HepG2 (cell line): ENCODE measurements around the gene CCDC59. TPM values are rescaled to one million over a fixed set of nuclear protein-coding genes. Genes with fewer than 3 reads are reported as not detected.

Source experiments
- BORCS8-MEF2B ChIP-seq: sonication (generic); formaldehyde crosslinking; IDR thresholded peaks from 2 replicates; pipeline ENCODE4 v1.8.0; 2022; ENCODE audit warnings: mild to moderate bottlenecking, missing genetic modification reagents
- CREB1 ChIP-seq, 2 experiments: fragments of 450-650 bp in 1 of 2; IDR thresholded peaks; 2 replicates each; pipeline ENCODE4 v1.6.1; 2016 to 2017; ENCODE audit warnings: control low read depth in 1 of 2, mild to moderate bottlenecking in 1 of 2, missing compliant biosample characterization in 1 of 2, missing genetic modification characterization in 1 of 2
- ESRRA ChIP-seq: sonication (generic); formaldehyde crosslinking; IDR thresholded peaks from 2 replicates; pipeline ENCODE4 v1.5.1; 2020; ENCODE audit warnings: mild to moderate bottlenecking, low read depth, missing genetic modification reagents
- KDM1A ChIP-seq: IDR thresholded peaks from 2 replicates; pipeline ENCODE4 v1.6.1; 2016; ENCODE audit warnings: missing compliant biosample characterization
- KLF16 ChIP-seq, 2 experiments: sonication (generic) in 1 of 2; formaldehyde crosslinking in 1 of 2; IDR thresholded peaks; 2 replicates each; pipeline versions ENCODE4 v1.6.1 to v1.8.0; 2016 to 2023; ENCODE audit warnings: missing genetic modification reagents in 2 of 2, missing compliant biosample characterization in 1 of 2
- KMT2B ChIP-seq: IDR thresholded peaks from 2 replicates; pipeline ENCODE4 v1.6.1; 2016; ENCODE audit warnings: missing genetic modification reagents, missing compliant biosample characterization
- NFKB2 ChIP-seq: sonication (generic); formaldehyde crosslinking; IDR thresholded peaks from 2 replicates; pipeline ENCODE4 v1.4.0; 2020; ENCODE audit warnings: missing genetic modification reagents, borderline replicate concordance
- NKX3-1 ChIP-seq: sonication (generic); formaldehyde crosslinking; IDR thresholded peaks from 2 replicates; pipeline ENCODE4 v1.5.0; 2020; ENCODE audit warnings: missing genetic modification reagents
- PHB2 ChIP-seq: fragments of 450-650 bp; IDR thresholded peaks from 2 replicates; pipeline ENCODE4 v1.6.1; 2018; ENCODE audit not compliant: partially characterized antibody
- RARA ChIP-seq: IDR thresholded peaks from 2 replicates; pipeline ENCODE4 v1.6.1; 2016; ENCODE audit warnings: missing genetic modification reagents, missing compliant biosample characterization
- SP140L ChIP-seq: sonication (generic); formaldehyde crosslinking; IDR thresholded peaks from 2 replicates; pipeline ENCODE4 v1.4.0; 2020; ENCODE audit warnings: missing genetic modification reagents, borderline replicate concordance
- SRSF1 ChIP-seq: fragments of 200-400 bp; formaldehyde crosslinking; optimal IDR thresholded peaks from 2 replicates; pipeline ENCODE3; 2017; ENCODE audit warnings: mild to moderate bottlenecking, low read depth, low read length, moderate library complexity
- TBL1XR1 ChIP-seq: fragments of 150-350 bp; IDR thresholded peaks from 2 replicates; pipeline ENCODE4 v1.6.1; 2014; ENCODE audit warnings: borderline replicate concordance, low read length; ENCODE audit not compliant: partially characterized antibody
- THAP11 ChIP-seq: IDR thresholded peaks from 2 replicates; pipeline ENCODE4 v1.6.1; 2016; ENCODE audit warnings: missing biosample characterization, missing genetic modification reagents
- ZBTB3 ChIP-seq: sonication (generic); formaldehyde crosslinking; IDR thresholded peaks from 2 replicates; pipeline ENCODE4 v1.4.0; 2020; ENCODE audit warnings: low read depth, mild to moderate bottlenecking, moderate library complexity, missing genetic modification reagents, borderline replicate concordance
- ZNF17 ChIP-seq: sonication (generic); formaldehyde crosslinking; IDR thresholded peaks from 2 replicates; pipeline ENCODE4 v1.5.0; 2020; ENCODE audit warnings: mild to moderate bottlenecking, missing genetic modification reagents
- ZNF292 ChIP-seq: sonication (generic); formaldehyde crosslinking; IDR thresholded peaks from 2 replicates; pipeline ENCODE4 v1.8.1; 2022; ENCODE audit warnings: mild to moderate bottlenecking, low read depth, missing genetic modification reagents, borderline replicate concordance
- ZNF331 ChIP-seq: sonication (generic); formaldehyde crosslinking; IDR thresholded peaks from 2 replicates; pipeline ENCODE4 v1.4.0; 2020; ENCODE audit warnings: missing genetic modification reagents
- ZNF644 ChIP-seq: IDR thresholded peaks from 2 replicates; pipeline ENCODE4 v1.6.1; 2016; ENCODE audit warnings: low read depth
- polyA plus RNA-seq, 8 experiments: library from polyadenylated mRNA; depleted of rRNA in 3 of 8; stranded (reverse) in 7 of 8; unstranded in 1 of 8; fragments of >200 nt; fragmentation: Illumina TruSeq in 4 of 8; extraction: Trizol in 4 of 8; gene quantifications; 2 replicates each; pipeline versions ENCODE4 v1.2.1 to v1.2.3, GENCODE V29; 2011 to 2016; ENCODE audit warnings: low read depth in 4 of 8, missing spikeins in 1 of 8, mixed read lengths in 1 of 8; ENCODE audit not compliant: insufficient read depth in 1 of 8
- total RNA-seq, 5 experiments: library from RNA; depleted of rRNA; stranded (reverse); fragments of >200 nt; fragmentation: Illumina TruSeq; extraction: Trizol; gene quantifications; 2 replicates each; pipeline ENCODE4 v1.2.3, GENCODE V29; 2016; ENCODE audit warnings: low read depth in 1 of 5
- TF ChIP-seq, protein P1 (sequence below): sonication (generic); formaldehyde crosslinking; IDR thresholded peaks from one replicate; pipeline ENCODE4 v1.5.1; 2020; ENCODE audit warnings: mild to moderate bottlenecking, missing genetic modification reagents; ENCODE audit errors: not compliant biosample characterization
- TF ChIP-seq, protein P2 (sequence below): sonication (generic); formaldehyde crosslinking; IDR thresholded peaks from 2 replicates; pipeline ENCODE4 v1.9.0; 2021; ENCODE audit warnings: missing genetic modification reagents, borderline replicate concordance

Gene CCDC59
- total and polyA plus RNA-seq, 2 of the 13 experiments (the other 11 are each of a cell fraction or from before 2014, with no cell fraction given) = 16.1 to 81.3 TPM

DNA sequence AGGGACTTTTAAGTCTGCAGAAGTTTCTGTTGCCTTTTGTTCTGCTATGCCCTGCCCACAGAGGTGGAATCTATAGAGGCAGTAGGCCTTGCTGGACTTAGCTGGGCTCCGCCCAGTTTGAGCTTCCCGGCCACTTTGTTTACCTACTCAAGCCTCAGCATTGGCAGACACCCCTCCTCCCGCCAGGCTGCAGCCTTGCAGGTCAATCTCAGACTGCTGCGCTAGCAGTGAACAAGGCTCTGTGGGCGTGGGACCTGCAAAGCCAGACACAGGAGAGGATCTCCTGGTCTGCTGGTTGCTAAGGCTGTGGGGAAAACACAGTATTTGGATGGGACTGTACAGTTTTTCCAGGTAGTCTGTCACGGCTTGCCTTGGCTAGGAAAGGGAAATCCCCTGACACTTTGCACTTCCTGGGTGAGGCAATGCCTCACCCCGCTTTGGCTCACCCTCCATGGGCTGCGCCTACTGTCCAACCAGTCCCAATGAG lies 43.7 kb downstream of the CCDC59 start (continued):
- TF ChIP-seq, protein P1, sequence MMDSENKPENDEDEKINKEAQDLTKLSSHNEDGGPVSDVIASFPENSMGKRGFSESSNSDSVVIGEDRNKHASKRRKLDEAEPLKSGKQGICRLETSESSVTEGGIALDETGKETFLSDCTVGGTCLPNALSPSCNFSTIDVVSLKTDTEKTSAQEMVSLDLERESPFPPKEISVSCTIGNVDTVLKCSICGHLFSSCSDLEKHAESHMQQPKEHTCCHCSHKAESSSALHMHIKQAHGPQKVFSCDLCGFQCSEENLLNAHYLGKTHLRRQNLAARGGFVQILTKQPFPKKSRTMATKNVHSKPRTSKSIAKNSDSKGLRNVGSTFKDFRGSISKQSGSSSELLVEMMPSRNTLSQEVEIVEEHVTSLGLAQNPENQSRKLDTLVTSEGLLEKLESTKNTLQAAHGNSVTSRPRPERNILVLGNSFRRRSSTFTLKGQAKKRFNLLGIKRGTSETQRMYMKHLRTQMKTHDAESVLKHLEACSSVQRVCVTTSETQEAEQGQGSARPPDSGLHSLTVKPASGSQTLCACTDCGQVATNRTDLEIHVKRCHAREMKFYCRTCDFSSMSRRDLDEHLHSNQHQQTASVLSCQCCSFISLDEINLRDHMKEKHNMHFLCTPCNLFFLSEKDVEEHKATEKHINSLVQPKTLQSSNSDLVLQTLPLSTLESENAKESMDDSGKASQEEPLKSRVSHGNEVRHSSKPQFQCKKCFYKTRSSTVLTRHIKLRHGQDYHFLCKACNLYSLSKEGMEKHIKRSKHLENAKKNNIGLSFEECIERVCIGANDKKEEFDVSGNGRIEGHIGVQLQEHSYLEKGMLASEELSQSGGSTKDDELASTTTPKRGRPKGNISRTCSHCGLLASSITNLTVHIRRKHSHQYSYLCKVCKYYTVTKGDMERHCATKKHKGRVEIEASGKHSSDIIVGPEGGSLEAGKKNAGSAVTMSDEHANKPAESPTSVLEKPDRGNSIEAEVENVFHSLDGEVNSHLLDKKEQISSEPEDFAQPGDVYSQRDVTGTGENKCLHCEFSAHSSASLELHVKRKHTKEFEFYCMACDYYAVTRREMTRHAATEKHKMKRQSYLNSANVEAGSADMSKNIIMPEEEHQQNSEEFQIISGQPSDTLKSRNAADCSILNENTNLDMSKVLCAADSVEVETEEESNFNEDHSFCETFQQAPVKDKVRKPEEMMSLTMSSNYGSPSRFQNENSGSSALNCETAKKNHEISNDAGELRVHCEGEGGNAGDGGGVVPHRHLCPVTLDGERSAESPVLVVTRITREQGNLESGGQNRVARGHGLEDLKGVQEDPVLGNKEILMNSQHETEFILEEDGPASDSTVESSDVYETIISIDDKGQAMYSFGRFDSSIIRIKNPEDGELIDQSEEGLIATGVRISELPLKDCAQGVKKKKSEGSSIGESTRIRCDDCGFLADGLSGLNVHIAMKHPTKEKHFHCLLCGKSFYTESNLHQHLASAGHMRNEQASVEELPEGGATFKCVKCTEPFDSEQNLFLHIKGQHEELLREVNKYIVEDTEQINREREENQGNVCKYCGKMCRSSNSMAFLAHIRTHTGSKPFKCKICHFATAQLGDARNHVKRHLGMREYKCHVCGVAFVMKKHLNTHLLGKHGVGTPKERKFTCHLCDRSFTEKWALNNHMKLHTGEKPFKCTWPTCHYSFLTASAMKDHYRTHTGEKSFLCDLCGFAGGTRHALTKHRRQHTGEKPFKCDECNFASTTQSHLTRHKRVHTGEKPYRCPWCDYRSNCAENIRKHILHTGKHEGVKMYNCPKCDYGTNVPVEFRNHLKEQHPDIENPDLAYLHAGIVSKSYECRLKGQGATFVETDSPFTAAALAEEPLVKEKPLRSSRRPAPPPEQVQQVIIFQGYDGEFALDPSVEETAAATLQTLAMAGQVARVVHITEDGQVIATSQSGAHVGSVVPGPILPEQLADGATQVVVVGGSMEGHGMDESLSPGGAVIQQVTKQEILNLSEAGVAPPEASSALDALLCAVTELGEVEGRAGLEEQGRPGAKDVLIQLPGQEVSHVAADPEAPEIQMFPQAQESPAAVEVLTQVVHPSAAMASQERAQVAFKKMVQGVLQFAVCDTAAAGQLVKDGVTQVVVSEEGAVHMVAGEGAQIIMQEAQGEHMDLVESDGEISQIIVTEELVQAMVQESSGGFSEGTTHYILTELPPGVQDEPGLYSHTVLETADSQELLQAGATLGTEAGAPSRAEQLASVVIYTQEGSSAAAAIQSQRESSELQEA (CRISPR knock-in tag) = no peak
- TF ChIP-seq, protein P2, sequence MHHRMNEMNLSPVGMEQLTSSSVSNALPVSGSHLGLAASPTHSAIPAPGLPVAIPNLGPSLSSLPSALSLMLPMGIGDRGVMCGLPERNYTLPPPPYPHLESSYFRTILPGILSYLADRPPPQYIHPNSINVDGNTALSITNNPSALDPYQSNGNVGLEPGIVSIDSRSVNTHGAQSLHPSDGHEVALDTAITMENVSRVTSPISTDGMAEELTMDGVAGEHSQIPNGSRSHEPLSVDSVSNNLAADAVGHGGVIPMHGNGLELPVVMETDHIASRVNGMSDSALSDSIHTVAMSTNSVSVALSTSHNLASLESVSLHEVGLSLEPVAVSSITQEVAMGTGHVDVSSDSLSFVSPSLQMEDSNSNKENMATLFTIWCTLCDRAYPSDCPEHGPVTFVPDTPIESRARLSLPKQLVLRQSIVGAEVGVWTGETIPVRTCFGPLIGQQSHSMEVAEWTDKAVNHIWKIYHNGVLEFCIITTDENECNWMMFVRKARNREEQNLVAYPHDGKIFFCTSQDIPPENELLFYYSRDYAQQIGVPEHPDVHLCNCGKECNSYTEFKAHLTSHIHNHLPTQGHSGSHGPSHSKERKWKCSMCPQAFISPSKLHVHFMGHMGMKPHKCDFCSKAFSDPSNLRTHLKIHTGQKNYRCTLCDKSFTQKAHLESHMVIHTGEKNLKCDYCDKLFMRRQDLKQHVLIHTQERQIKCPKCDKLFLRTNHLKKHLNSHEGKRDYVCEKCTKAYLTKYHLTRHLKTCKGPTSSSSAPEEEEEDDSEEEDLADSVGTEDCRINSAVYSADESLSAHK (CRISPR knock-in tag) = no peak
- no peak for TF ChIP-seq PHB2
- no peak for TF ChIP-seq SP140L (CRISPR knock-in tag)
- no peak for TF ChIP-seq ESRRA (CRISPR knock-in tag)
- no peak for TF ChIP-seq NKX3-1
- TF ChIP-seq SRSF1 = no peak
- 0 out of 4 replicates have a peak, but pooled peaks of 1 of the 2 experiments have one; percentile 36 for TF ChIP-seq KLF16 (CRISPR knock-in tag; IDR thresholded peaks at IDR 0.05)
- TF ChIP-seq CREB1 (IDR thresholded peaks at IDR 0.05) = no peak
- no peak for TF ChIP-seq CREB1 (CRISPR knock-in tag; IDR thresholded peaks at IDR 0.05)
- no peak for TF ChIP-seq NFKB2
- no peak for TF ChIP-seq TBL1XR1
- TF ChIP-seq ZNF644 (CRISPR knock-in tag) = no peak
- TF ChIP-seq ZNF331 (CRISPR knock-in tag) = no peak; the same call in 1 of the 2 replicates
- no peak for TF ChIP-seq ZNF17
- TF ChIP-seq KMT2B (CRISPR knock-in tag) = no peak
- TF ChIP-seq THAP11 = no peak
- TF ChIP-seq BORCS8-MEF2B = no peak
- TF ChIP-seq KDM1A (CRISPR knock-in tag) = no peak
- TF ChIP-seq RARA (CRISPR knock-in tag) = peak; percentile 18; the same call in 1 of the 2 replicates
- TF ChIP-seq ZNF292 (CRISPR knock-in tag) = peak; percentile 86; the same call in 1 of the 2 replicates
- TF ChIP-seq ZBTB3 (CRISPR knock-in tag) = no peak
